Measurements from ENCODE around the gene AMOTL1. TPM values are rescaled to one million over a fixed set of nuclear protein-coding genes. Genes with fewer than 3 reads are reported as not detected.

Gene AMOTL1
- total and polyA plus RNA-seq, 2 donors from 2014 or later: 6.1 to 52.3 TPM

- DNase-seq (no peak), FAIRE-seq (no peak)
- intact Hi-C loops (cut with DNase I): no loop called here
- H3K4me1 ChIP-seq (ENCODE audit: control insufficient read depth in 2 of 3, insufficient read depth in 2 of 3, low read depth in 1 of 3, low read length in 3 of 3): peaks cover 0 to 8% (median under 1%) of the 10 kb centered on the region in 3 donors
- TF ChIP-seq, protein P1, sequence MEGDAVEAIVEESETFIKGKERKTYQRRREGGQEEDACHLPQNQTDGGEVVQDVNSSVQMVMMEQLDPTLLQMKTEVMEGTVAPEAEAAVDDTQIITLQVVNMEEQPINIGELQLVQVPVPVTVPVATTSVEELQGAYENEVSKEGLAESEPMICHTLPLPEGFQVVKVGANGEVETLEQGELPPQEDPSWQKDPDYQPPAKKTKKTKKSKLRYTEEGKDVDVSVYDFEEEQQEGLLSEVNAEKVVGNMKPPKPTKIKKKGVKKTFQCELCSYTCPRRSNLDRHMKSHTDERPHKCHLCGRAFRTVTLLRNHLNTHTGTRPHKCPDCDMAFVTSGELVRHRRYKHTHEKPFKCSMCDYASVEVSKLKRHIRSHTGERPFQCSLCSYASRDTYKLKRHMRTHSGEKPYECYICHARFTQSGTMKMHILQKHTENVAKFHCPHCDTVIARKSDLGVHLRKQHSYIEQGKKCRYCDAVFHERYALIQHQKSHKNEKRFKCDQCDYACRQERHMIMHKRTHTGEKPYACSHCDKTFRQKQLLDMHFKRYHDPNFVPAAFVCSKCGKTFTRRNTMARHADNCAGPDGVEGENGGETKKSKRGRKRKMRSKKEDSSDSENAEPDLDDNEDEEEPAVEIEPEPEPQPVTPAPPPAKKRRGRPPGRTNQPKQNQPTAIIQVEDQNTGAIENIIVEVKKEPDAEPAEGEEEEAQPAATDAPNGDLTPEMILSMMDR (IDR thresholded peaks at IDR 0.05; ENCODE audit: borderline replicate concordance, extremely low read depth, insufficient read depth): no peak
- H3K36me3 ChIP-seq (ENCODE audit: control insufficient read depth in 2 of 3, insufficient read depth in 3 of 3, low read length in 3 of 3): no peaks in the 10 kb centered on the region
- no peaks in the 10 kb centered on the region for H3K9me3 ChIP-seq (ENCODE audit: control insufficient read depth in 2 of 3, insufficient read depth in 1 of 3, low read length in 3 of 3)
- no peak overlapping the region for H3K27ac ChIP-seq (ENCODE audit: low read depth in 2 of 2, low read length in 2 of 2)
- no peak overlapping the region for H3K9ac ChIP-seq (ENCODE audit: low read length in 3 of 3)
- no peaks in the 10 kb centered on the region for H3K27me3 ChIP-seq (ENCODE audit: control insufficient read depth, insufficient read depth, low read length)
- no peak overlapping the region for H3K4me3 ChIP-seq (ENCODE audit: low read length in 3 of 3)
Measured at GRCh38 chr11:94757037-94757735, 11.0 kb upstream of the AMOTL1 start.

GRCh38 chr11:94758666-94759065 is 9.5 kb upstream of the AMOTL1 start:
- no peak for FAIRE-seq
- H3K36me3 ChIP-seq (ENCODE audit: control insufficient read depth in 2 of 3, insufficient read depth in 3 of 3, low read length in 3 of 3): no peaks in the 10 kb centered on the region

DNA sequence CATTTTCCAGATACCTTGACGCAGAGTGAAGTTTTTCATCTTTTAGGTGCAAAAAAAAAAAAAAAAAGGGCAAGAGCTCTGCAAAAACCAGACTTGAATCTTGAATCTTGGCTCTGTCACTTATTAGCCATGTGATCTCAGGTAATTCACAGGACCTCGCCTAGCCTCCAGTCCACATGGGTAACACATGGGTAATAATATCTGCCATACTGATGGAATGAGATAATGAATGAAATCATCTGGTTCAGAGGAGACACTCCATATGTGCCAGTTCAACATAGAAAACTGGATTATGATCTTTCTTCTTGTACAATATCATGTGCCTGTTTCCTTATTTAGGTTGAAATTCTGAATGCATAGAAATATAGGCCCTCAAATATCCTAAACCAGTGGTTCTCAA is 8.6 kb upstream of the AMOTL1 start:
- H3K4me1 ChIP-seq (ENCODE audit: control insufficient read depth in 2 of 3, insufficient read depth in 2 of 3, low read depth in 1 of 3, low read length in 3 of 3): no peaks in the 10 kb centered on the region
- no peaks in the 10 kb centered on the region for H3K36me3 ChIP-seq (ENCODE audit: control insufficient read depth in 2 of 3, insufficient read depth in 3 of 3, low read length in 3 of 3)
- H3K9me3 ChIP-seq (ENCODE audit: control insufficient read depth in 2 of 3, insufficient read depth in 1 of 3, low read length in 3 of 3): no peaks in the 10 kb centered on the region
- no peak overlapping the region for H3K27ac ChIP-seq (ENCODE audit: low read depth in 2 of 2, low read length in 2 of 2)
- intact Hi-C loops (cut with DNase I): no loop called here
- TF ChIP-seq, protein P1 (IDR thresholded peaks at IDR 0.05; ENCODE audit: borderline replicate concordance, extremely low read depth, insufficient read depth): no peak
- no peak overlapping the region for H3K9ac ChIP-seq (ENCODE audit: low read length in 3 of 3)
- no peak overlapping the region for H3K4me3 ChIP-seq (ENCODE audit: low read length in 3 of 3)
- no peak for DNase-seq
- no peaks in the 10 kb centered on the region for H3K27me3 ChIP-seq (ENCODE audit: control insufficient read depth, insufficient read depth, low read length)
- no peak for FAIRE-seq

More at GRCh38 chr11:94758666-94759065, 9.5 kb upstream of the AMOTL1 start:
- Histone ChIP-seq H3K27ac (ENCODE audit: low read depth in 2 of 2, low read length in 2 of 2) (no peak overlapping the region), H3K9ac (ENCODE audit: low read length in 3 of 3) (no peak overlapping the region), H3K4me3 (ENCODE audit: low read length in 3 of 3) (no peak overlapping the region), H3K27me3 (ENCODE audit: control insufficient read depth, insufficient read depth, low read length) (no peaks in the 10 kb centered on the region), H3K9me3 (ENCODE audit: control insufficient read depth in 2 of 3, insufficient read depth in 1 of 3, low read length in 3 of 3) (no peaks in the 10 kb centered on the region), H3K4me1 (ENCODE audit: control insufficient read depth in 2 of 3, insufficient read depth in 2 of 3, low read depth in 1 of 3, low read length in 3 of 3) (no peaks in the 10 kb centered on the region)
- intact Hi-C loops (cut with DNase I): no loop called here
- DNase-seq: peak in 2 of 5 donors; percentile 30 to 32
- TF ChIP-seq, protein P1 (IDR thresholded peaks at IDR 0.05; ENCODE audit: borderline replicate concordance, extremely low read depth, insufficient read depth): no peak
